Medulla oblongata (tissue), 1 donor: ENCODE results near the gene SYNDIG1.
A peak's percentile ranks its signal among the peaks of the same experiment; 100 is the strongest.

Experiments used
- DNase-seq: peaks from one replicate; pipeline ENCODE4 v3.0.0-alpha.2; 2015; ENCODE audit errors: extremely low spot score

The SYNDIG1 gene

DNA sequence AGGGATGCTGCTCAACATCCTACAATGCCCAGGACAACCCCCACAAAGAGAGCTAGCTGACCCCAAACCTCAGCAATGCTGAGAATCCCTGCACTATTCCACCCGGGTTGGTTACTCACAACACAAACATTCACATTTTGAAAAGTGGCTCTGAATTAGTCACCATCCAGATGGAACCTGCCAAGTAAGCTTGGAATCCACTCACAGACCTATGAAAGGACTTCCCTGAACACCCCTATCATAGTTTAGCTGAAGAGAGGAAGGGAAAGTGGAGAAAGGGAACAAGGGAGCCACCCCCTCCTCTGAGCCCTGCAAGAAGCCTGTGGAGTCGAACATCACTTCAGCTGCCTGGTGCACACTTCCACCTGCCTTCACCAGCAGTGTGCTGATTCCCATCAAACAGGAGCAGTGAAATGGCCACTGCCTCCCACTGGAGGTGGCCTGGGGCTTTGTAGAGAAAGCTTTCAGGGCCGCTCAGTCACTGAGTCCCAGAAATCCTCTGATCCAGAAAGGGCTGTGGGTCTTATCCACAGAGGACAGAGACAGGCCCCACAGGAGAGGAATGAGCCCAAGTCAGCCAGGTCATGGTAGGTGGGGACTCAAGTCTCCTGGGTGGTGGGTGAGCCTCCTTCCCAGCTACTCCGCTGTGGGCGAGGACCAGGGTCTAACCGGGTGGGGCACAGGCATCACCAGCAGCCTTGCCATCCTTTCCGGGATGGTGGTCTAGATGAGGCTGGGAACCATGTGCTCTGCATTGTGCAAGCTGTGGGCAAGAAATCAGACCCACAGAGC, 203.7 kb downstream of the SYNDIG1 start:
- peak; percentile 46 for DNase-seq

DNA sequence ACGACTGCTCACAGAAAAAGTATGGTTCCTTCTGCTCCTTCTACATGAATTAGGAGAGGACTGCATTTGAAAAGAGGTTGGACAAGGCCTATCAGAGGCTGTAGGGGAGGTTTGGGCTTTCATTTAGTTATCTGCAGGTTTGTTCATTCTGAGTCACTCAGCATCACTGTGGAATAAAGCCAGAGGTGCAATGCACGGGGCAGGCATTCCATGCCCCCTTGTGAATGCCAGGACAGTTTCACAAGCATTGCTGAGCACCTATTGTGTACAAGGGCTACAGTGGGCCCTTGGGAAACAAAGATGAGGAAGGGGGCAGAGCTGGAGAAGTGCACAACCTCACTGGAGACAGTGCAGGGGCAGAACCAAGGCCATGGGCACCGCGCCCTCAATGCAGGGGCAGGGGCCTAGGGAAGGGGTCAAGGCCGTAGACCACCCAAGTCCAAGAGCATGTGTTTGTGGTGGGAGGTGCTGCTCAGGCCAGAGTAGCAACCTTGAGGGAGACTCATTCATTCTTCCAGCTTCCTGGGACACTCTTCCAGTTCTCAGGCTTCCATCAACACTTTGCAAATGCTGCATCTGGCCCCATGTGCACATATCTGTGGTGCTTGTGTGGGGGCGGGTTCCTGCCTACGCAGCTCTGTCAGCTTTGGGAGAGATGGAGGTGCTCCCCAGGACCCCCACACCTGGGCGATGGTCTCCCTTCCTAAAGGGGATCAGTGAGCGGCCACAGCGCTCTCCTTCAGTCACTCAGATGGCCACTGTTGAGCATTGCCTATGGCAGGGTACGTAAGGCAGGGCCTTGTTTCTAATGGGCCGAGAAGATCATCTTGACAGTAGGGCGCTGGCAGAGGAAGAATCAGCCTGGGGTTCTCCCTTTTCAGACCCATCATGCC, 204.5 kb downstream of the SYNDIG1 start:
- DNase-seq = no peak

DNA sequence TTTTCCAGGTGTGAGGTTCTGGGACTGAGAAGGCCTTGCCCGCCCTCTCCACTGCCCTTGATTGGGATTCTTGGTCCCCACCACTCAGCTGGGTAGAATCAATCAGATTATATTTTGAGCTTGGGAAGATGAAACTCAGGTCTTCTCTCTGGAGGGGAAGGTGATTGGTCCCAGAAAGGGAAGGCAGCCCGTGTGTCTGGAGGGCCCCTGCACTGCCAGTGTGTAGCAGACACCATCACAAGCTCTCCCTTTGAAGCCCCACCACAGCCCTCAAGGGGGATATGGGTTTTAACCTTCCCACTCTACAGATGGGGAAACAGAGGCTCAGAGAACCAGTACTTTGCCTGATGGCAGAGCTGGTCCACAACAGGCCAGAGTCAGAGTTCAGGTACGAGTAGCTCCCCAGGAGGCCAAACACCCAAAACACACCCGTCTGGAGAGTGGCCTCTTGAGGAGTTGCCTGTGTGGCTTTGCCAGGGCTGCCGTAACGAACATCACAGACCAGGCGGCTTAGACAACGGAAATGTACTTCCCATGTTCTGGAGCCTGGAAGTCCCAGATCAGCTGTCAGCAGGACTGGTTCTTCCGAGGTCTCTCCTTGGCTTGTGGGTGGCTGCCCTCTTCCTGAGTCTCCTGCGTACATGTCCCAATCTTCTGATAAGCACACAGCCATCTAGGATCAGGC, 205.6 kb downstream of the SYNDIG1 start:
- no peak for DNase-seq

DNA sequence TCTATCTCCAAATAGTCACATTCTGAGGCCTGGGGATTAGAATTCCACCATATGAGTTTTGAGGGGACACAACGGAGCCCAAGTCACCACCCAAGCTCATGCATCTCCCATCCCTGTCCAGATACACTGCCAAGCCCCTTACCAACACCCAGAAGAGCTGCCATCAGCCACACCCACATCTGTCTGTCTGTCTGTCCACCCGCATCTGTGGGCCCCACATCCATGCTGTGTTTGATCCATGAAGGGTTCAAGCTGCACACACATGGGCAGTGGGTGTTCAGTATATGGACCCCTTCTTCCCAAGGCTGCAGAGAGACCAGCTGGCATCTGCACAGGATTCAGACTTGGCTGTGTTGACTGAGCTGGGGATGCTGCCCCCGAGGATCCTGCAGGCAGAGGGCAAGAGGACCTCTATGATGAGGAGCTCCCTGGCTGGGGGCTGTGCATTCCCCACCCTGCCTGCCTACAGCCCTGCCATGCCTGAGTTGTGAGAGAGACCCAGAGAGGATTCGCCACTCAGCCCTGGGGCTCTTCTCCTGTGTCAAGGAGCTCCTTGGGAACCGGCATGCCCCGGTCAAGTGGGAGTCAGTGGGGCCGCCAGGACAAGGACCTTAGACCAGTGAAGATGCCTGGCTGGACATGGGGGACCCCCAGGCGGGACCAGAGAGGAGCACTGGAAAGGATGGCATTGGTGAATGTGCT, 206.4 kb downstream of the SYNDIG1 start:
- DNase-seq = no peak

DNA sequence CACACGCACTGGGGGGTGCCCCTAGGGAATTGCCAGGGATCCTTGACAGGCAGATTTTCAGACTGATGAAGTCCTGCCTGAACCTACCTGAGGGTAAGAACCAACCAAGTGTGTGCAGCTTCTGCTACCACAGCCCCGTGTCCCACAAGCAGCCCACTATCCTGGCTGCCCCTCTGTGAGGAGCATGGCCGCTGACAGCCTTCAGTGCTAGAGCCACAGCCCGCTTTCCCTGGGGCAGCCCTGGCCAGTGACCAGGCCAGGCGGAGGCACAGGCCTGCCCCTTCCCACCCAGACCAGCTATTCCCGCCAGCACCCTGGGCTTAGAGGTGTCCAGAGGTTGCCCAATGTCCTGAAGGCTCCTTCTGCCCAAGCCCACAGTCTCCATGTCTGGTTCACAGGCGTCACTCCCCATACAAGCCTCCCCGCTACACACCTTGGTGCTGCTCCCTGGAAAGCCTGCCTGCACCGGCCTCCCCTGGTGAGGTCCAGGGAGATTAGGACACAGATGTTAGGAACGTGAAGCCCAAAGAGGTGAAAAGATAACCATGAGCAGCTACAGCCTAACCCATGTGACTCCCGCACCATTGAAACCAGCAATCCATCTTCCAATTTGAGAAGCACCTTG, 207.0 kb downstream of the SYNDIG1 start:
- DNase-seq = no peak

DNA sequence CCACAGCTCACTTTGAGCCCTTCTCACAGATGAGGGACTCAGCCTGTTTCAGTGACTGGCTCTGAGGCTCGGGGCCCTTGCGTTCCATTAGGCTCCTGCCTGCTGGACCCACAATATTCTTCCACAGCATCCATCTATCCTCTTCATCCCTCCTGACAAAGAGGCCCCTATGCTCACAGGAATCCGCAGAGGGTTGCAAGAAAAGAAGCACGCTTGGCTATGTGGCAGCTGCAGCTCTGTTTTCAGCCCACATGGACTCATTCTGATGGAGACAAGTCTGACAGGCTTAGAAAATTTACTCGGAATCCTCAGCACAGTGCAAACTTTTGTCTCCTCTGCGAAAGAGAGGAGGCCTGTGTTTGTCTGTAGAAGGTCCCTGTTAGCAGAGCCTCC, 207.5 kb downstream of the SYNDIG1 start:
- peak; percentile 33 for DNase-seq

DNA sequence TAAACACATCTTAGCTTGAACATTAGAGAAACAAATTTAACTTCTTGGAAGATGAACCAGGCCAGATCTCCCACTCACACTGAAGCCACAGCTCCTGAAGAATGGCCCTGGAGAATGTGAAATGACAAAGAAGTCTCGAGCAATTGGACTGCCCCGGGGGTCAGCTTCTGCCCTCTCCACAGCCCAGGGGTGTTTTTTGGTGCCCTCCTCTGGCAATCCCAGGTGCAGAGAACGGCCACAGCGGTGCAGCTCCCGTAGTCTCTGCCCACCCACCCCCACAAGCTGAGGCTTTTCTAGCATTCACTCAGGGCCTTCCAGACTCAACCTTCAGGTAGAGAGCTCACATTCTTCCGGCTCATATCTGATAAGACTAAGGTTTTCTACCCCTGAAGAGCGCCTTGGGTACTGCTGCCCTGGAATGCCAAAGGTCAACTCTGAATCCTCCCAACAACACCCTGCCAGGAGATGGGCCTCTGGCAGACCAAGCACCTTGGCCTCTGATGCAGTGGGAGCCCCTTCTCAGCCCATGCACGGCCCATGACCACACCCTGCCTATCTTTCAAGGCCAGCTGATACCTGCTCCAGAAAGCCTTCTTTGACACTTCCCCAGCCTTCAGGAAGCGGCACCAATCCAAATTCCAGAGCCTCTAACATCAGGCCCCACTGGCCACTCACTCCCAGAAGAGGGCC, 208.3 kb downstream of the SYNDIG1 start:
- DNase-seq = no peak

DNA sequence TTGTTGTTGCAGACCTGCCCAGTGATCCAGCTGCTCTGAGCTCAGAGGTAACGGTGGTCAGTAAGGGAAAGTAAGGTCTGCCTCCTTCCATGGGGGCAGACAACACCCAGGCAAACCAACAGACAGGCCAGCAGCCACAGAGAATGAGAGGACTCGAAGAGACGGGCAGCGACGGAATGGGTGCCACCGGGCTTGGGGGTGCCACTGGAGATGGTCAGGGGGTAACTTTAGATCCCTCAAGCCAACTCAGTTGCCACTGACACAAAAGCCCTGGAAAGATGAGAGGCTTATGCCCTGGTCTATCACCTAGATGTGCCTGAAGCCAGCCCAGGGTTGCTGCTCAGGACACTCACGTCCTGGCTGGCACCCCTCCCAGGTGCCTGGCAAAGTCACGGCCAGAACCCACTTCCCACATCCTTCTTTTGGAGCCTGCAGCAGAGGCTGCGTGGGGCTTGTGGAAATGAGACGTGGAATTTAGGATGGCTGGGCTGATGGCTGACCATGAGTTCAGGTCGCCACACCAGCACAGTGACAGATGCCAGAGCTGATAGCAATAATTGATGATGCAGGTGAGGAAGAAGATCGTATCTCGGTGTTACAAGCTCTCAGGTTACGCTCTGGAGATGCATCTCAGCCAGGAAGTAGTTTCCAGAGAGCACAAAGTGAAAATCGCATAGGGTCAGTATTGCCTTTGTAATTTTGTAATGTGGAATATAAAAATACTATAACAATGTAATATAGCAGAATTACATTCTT, 209.1 kb downstream of the SYNDIG1 start:
- no peak for DNase-seq

DNA sequence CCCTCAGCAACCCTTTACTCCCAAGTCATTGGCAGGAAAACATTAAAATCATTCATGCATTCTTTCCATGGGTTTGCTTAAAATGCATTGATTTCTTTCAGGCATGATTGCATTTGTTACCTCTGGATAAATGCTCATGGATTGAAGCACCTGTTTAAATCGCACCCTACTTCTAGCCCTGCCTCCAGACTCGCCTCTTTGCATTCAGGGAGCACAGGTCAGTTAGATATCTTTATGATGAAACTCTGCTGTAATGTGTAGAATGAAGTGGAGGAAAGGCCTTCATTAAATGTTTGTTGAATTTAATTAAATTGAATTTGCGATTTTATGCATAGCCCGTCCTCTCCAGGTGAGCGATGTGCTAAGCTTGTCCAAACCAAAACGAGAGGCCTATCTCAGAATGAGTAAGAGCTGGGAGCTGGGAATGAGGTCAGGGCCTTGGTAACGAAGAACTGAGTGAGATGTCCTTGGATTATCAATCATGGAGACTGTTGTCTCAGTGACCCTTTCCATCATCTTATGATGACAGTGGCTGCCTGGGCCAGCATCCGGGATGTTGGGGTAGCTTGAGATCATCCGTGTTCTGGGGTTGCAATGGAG, 210.1 kb downstream of the SYNDIG1 start:
- DNase-seq = no peak

DNA sequence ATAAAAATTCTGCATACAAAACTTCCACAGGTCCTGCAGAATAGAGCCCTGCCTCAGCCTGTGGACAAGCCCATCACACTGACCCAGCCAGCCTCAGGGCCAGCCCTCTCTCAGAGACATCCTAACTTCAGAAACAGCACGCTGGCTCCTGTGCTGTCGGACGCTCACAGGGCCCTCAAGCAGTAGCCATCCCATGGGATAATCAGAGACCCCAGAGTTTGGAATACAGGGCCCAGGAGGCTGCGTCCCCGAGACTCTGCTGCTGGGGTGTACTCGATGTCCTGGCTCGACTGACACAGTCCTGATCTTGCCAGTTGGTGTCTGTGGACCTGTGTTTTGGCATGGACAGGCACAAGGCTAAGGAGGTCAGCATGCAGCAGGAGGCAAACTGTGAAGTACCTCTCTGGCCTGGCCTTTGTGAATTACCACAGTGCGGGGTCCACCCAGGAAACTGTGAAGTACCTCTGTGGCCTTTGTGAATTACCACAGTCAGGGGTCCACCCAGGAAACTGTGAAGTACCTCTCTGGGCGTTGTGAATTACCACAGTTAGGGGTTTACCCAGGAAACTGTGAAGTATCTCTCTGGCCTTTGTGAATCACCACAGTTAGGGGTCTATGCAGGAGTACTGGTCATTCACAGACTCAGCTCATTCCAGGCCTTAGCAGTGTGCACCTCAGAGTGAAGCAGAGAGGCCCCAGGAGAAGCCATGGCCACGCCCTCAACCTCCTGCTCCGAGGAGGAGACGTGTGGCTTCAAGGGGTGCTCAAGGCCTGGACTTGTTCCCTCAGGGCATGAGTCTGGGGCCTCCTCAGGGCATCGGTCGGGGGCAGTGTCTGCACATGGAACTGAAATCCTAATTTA, 212.4 kb downstream of the SYNDIG1 start:
- DNase-seq = no peak

DNA sequence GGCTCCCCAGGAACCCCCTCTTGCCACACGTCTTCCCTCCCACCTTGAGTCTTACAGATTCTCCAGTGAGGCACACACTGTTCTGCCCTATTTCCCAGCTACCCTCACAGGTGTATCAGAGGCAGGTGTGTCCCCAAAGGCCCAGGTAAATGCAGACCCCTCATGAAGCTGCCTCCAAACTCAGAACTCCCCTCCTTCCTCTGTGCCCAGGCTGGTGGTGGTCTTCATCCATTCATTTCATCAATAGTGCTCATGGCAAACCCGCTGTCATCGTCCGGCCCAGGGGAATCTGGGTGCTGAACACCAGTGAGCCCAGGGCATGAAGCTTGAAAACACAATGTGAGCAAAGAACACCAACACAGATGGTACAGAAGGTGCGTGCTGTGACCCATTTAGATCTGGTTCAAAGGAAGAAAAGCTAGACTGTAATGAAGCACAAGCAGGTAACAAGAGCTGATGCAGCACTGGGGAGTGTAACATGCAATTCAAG, 213.1 kb downstream of the SYNDIG1 start:
- no peak for DNase-seq

DNA sequence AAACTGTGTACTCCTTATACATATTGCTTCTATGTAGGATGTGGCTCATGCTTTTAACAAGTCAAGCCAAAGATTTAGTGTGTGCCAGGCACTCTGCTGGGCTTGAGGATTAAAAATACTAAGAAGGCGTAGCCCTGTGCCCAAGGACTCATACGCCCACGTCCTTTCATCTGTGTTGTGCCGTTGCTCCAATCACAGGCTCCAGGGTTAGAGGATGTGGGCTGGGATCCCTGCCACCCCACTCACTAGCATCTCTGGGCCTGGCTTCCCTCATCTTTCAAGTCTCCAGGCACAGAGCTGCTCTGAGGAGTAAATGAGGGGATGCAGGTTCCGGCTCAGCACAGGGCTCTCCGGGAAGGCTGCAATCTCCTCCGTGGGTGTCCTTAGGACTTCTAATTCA, 214.2 kb downstream of the SYNDIG1 start:
- no peak for DNase-seq

DNA sequence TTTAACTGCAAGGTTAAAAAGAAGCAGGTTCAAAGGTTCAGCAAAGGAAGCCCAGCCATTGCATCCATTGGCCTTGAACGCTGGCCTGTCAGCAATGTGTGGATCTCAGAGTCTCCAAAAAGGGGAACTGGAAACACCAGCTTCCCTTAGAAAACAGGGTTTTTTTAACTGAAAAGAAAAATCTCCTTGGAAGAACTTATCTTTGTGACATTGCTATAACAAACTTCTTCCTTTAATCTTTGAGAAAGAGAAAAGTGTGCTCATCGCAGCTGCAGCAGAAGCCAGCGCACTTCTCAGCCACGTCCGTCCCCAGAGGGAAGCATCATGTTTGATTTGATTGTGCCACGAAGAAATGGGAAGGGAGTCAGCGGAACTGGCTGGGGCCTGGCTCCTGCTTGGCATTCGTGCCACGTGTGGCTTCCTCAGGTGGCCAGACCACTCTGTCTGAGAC, 215.0 kb downstream of the SYNDIG1 start:
- peak; percentile 65 for DNase-seq

DNA sequence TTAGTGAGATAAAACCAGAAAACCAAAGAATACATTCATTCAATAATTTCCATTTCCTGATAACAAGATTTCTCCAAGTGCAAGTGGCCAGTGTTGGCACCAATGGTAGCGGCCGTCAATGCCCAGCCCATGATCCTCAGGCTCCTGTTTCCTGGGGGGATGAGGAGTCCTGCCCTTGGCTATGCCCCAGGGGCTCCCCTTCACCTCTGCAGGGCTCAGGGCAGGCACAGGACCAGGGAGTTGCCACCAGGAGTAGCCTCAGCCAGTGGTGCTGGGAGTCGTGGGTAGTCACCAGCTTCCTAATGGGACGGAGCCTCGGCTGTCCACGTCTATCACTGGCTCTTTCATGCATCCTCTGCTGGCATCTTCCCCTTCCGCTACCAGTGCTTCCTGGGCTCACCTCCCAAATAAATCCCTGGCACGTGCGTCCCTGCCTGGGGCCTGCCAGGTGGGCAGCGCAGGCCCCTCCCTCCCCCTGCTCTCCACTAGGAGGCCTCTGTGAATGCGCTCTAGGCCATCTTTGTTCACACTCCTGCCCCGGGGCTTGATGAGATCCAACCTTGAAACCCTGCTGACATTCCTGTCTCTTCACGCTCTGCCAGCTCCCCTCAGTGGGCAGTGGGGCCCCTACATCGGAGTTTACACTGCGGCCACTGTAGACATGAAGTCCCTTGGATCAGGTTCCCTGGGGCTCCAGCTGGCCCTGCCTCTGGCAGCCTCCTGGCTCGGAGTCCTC, 215.7 kb downstream of the SYNDIG1 start:
- no peak for DNase-seq

DNA sequence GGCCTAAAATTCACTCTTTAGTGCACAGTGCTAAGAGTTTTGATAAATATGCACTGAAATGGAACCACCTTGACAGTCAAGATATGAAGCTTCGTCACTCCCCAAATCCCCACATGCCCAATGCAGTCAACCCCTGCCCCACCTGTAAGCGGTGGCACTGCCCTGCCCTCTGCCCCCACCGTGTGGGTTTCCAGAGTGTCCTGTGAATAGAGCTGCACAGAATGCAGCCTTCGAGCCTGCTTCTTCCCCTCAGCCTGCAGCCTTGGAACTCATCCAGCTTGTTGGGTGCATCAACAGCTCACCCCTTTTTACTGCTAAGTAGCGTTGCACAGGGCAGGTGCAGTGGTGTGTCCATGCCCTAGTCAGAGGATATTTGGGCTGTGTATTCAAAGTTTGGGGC, 216.3 kb downstream of the SYNDIG1 start:
- no peak for DNase-seq

DNA sequence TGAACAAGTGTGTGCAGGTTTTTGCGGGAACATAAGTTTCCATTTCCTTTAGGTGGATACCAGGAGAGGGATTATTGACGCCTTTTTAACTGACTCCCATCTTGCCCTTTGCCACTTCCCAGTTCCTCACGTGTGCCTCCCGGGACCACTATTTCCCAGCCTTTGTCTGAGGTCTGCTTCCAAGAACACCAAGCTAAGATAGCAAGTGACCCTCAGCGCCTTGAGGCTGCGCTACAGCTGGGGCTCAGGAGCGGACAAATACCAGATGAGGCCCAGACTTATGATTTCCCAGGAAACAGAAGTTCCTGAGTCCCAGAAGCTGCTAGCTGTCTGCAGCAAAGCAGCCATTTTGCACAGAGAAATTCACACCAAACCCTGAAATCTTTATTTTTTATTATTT, 216.7 kb downstream of the SYNDIG1 start:
- DNase-seq = no peak

DNA sequence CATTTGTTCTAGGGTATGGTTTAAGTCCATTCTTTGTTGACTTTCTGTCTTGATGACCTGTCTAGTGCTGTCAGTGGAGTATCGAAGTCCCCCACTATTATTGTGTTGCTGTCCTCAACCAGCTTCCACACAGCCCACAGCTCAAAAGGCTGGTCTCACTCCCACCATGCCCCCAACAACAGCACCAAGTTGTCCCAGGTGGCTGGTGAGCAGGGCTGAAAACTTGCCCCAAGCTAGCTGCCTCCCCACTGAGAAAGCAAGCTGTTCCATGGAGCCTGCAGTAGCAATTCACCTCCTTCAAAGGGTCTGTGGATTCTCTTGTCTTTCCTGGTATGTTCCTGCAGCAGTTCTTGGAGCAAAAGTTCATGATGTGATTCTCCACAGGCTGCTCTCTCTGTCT, 221.0 kb downstream of the SYNDIG1 start:
- DNase-seq = no peak

DNA sequence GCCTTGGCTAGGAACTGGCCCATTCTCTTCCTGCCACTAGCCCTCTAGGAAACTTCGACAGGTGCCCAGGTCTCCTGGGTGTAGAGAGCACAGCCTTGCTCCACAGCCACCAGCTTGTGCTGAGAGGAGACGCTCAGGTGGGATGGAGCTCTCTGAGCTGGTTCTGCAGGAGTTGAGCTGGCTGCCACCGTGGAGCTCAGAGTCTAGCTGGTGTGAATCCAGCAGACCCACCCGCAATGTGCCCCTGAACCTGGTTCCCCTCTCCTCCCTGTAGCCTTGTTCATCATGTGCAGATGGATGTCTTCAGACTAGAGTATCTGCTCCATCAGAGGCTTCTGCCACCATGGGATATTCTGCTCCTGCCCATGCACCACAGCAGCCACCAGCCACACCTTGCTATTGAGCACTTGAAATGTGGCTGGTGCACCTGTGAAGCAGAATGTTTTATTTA, 222.5 kb downstream of the SYNDIG1 start:
- DNase-seq = no peak
